Karpas-422 (cell line): Measurements from ENCODE around the gene SWSAP1. TPM values are rescaled to one million over a fixed set of nuclear protein-coding genes. Genes with fewer than 3 reads are reported as not detected.

ENCODE experiments used
- DNase-seq: peaks from one replicate; pipeline ENCODE4 v3.0.0-alpha.2; 2015
- H2AFZ ChIP-seq: fragments of 200-600 bp; sonication (generic); 2 replicates; pipeline ENCODE4 v1.6.1; 2014; ENCODE audit warnings: antibody characterized with exemption, low read length, mixed read lengths
- H3K27ac ChIP-seq: fragments of 200-600 bp; sonication (generic); 2 replicates; pipeline ENCODE4 v1.5.1; 2014; ENCODE audit warnings: mild to moderate bottlenecking, low read length, moderate library complexity
- H3K27me3 ChIP-seq: fragments of 200-600 bp; sonication (generic); 2 replicates; pipeline ENCODE4 v1.6.1; 2014; ENCODE audit warnings: low read length, mixed read lengths
- H3K36me3 ChIP-seq: fragments of 200-600 bp; sonication (generic); 2 replicates; pipeline ENCODE4 v1.6.1; 2014; ENCODE audit warnings: low read length, mixed read lengths; ENCODE audit not compliant: insufficient read depth
- H3K4me1 ChIP-seq: fragments of 200-600 bp; sonication (generic); 2 replicates; pipeline ENCODE4 v1.6.1; 2014; ENCODE audit warnings: mild to moderate bottlenecking, low read length, mixed read lengths
- H3K4me2 ChIP-seq: fragments of 200-600 bp; sonication (generic); 2 replicates; pipeline ENCODE4 v1.6.1; 2014; ENCODE audit warnings: low read length, low read depth, mild to moderate bottlenecking; ENCODE audit not compliant: poor library complexity, severe bottlenecking
- H3K4me3 ChIP-seq: fragments of 200-600 bp; sonication (generic); 2 replicates; pipeline ENCODE4 v1.5.1; 2014; ENCODE audit warnings: mild to moderate bottlenecking, antibody characterized with exemption, low read length, mixed read lengths
- H3K79me2 ChIP-seq: fragments of 200-600 bp; sonication (generic); 2 replicates; pipeline ENCODE4 v1.6.1; 2014; ENCODE audit warnings: mild to moderate bottlenecking, low read length, mixed read lengths
- H3K9ac ChIP-seq: fragments of 200-600 bp; sonication (generic); 2 replicates; pipeline ENCODE4 v1.6.0; 2014; ENCODE audit warnings: low read length
- H3K9me2 ChIP-seq: fragments of 200-600 bp; sonication (generic), shearing (Covaris generic); replicated peaks from 2 replicates; pipeline ENCODE4 v1.6.0; 2014; ENCODE audit warnings: mild to moderate bottlenecking, low read length, moderate library complexity; ENCODE audit not compliant: insufficient read depth
- H3K9me3 ChIP-seq: fragments of 300-700, 200-600 bp; sonication (generic); 2 replicates; pipeline ENCODE4 v1.6.1; 2014; ENCODE audit warnings: low read length, mixed read lengths
- H4K20me1 ChIP-seq: fragments of 200-600 bp; sonication (generic); 2 replicates; pipeline ENCODE4 v1.6.1; 2014; ENCODE audit warnings: mild to moderate bottlenecking, antibody characterized with exemption, low read length, low read depth; ENCODE audit not compliant: insufficient read depth
- total RNA-seq: library from RNA; depleted of rRNA; stranded (reverse); fragments of >200 nt; shearing (Covaris generic); gene quantifications from 2 replicates; pipeline ENCODE4 v1.2.3, GENCODE V29; 2014; ENCODE audit warnings: low replicate concordance

Gene SWSAP1
- total RNA-seq, 1 experiment from 2014 or later: 7.4 TPM

GRCh38 chr19:11370744-11371143 lies 3.7 kb upstream of the SWSAP1 start:
- no peak overlapping the region for H3K4me3 ChIP-seq
- H3K27me3 ChIP-seq: no peaks in the 10 kb centered on the region
- H3K4me1 ChIP-seq: peaks cover 11% of the 10 kb centered on the region
- H2AFZ ChIP-seq: no peak overlapping the region
- H3K9me3 ChIP-seq: no peaks in the 10 kb centered on the region
- H4K20me1 ChIP-seq: no peaks in the 10 kb centered on the region
- H3K4me2 ChIP-seq: no peak overlapping the region
- DNase-seq: no peak
- H3K9me2 ChIP-seq: no peaks in the 10 kb centered on the region
- no peak overlapping the region for H3K27ac ChIP-seq
- H3K9ac ChIP-seq: no peak overlapping the region
- H3K79me2 ChIP-seq: peaks cover 6% of the 10 kb centered on the region
- no peaks in the 10 kb centered on the region for H3K36me3 ChIP-seq

GRCh38 chr19:11373166-11373884 lies 1.1 kb upstream of the SWSAP1 start:
- Histone ChIP-seq H2AFZ (peak overlapping the region; percentile 49; the same call in 1 of the 2 replicates), H3K27ac (no peak overlapping the region), H4K20me1 (no peaks in the 10 kb centered on the region), H3K9me2 (no peaks in the 10 kb centered on the region), H3K27me3 (no peaks in the 10 kb centered on the region), H3K9ac (peak overlapping the region; percentile 80), H3K79me2 (peaks cover 25% of the 10 kb centered on the region), H3K4me1 (peaks cover 35% of the 10 kb centered on the region), H3K4me2 (peak overlapping the region; percentile 91), H3K4me3 (peak overlapping the region; percentile 86; the same call in 1 of the 2 replicates), H3K36me3 (0 out of 2 replicates have a peak, but pooled peaks cover 4% of the 10 kb centered on the region), H3K9me3 (no peaks in the 10 kb centered on the region)
- DNase-seq: peak; percentile 51

- H3K9ac ChIP-seq: peak overlapping the region; percentile 80
- no peak overlapping the region for H3K27ac ChIP-seq
- 0 out of 2 replicates have a peak, but pooled peaks cover 4% of the 10 kb centered on the region for H3K36me3 ChIP-seq
- no peaks in the 10 kb centered on the region for H3K27me3 ChIP-seq
- H3K4me2 ChIP-seq: peak overlapping the region; percentile 91
- H3K79me2 ChIP-seq: peaks cover 30% of the 10 kb centered on the region
- H3K4me3 ChIP-seq: peak overlapping the region; percentile 86
- H3K9me3 ChIP-seq: no peaks in the 10 kb centered on the region
- peak overlapping the region; percentile 49; the same call in 1 of the 2 replicates for H2AFZ ChIP-seq
- peaks cover 40% of the 10 kb centered on the region for H3K4me1 ChIP-seq
- peak; percentile 49 for DNase-seq
- H3K9me2 ChIP-seq: no peaks in the 10 kb centered on the region
- H4K20me1 ChIP-seq: no peaks in the 10 kb centered on the region
Measured at GRCh38 chr19:11373885-11374432, 507 bp upstream of the SWSAP1 start.

- Histone ChIP-seq H3K9me3 (no peaks in the 10 kb centered on the region), H3K9me2 (no peaks in the 10 kb centered on the region), H3K4me2 (peak overlapping the region; percentile 91), H3K27ac (peak overlapping the region; percentile 82), H4K20me1 (no peaks in the 10 kb centered on the region), H3K9ac (peak overlapping the region; percentile 91), H3K27me3 (no peaks in the 10 kb centered on the region), H3K4me1 (peaks cover 54% of the 10 kb centered on the region), H3K79me2 (peaks cover 43% of the 10 kb centered on the region), H3K4me3 (peak overlapping the region; percentile 86), H3K36me3 (0 out of 2 replicates have a peak, but pooled peaks cover 4% of the 10 kb centered on the region), H2AFZ (no peak overlapping the region)
- peak; percentile 89 for DNase-seq
Measured at GRCh38 chr19:11375143-11375948, 880 bp downstream of the SWSAP1 start.

GRCh38 chr19:11377237-11377636 lies 2.8 kb downstream of the SWSAP1 start:
- peak overlapping the region; percentile 52 for H3K27ac ChIP-seq
- H3K9ac ChIP-seq: peak overlapping the region; percentile 23
- DNase-seq: peak; percentile 78
- H3K9me3 ChIP-seq: no peaks in the 10 kb centered on the region
- H3K36me3 ChIP-seq: 0 out of 2 replicates have a peak, but pooled peaks cover 4% of the 10 kb centered on the region
- H4K20me1 ChIP-seq: no peaks in the 10 kb centered on the region
- H3K27me3 ChIP-seq: no peaks in the 10 kb centered on the region
- no peak overlapping the region; the same call in 1 of the 2 replicates for H2AFZ ChIP-seq
- H3K9me2 ChIP-seq: no peaks in the 10 kb centered on the region
- peak overlapping the region; percentile 91 for H3K4me2 ChIP-seq
- no peak overlapping the region for H3K4me3 ChIP-seq
- peaks cover 62% of the 10 kb centered on the region for H3K4me1 ChIP-seq
- peaks cover 46% of the 10 kb centered on the region for H3K79me2 ChIP-seq

GRCh38 chr19:11377756-11378155 lies 3.3 kb downstream of the SWSAP1 start:
- no peak overlapping the region for H3K27ac ChIP-seq
- H3K9ac ChIP-seq: no peak overlapping the region
- H3K9me2 ChIP-seq: no peaks in the 10 kb centered on the region
- H4K20me1 ChIP-seq: no peaks in the 10 kb centered on the region
- H3K36me3 ChIP-seq: 0 out of 2 replicates have a peak, but pooled peaks cover 4% of the 10 kb centered on the region
- DNase-seq: no peak
- H3K79me2 ChIP-seq: peaks cover 46% of the 10 kb centered on the region
- H3K9me3 ChIP-seq: no peaks in the 10 kb centered on the region
- H3K4me2 ChIP-seq: peak overlapping the region; percentile 17
- no peak overlapping the region for H2AFZ ChIP-seq
- peaks cover 65% of the 10 kb centered on the region for H3K4me1 ChIP-seq
- H3K27me3 ChIP-seq: no peaks in the 10 kb centered on the region
- H3K4me3 ChIP-seq: no peak overlapping the region

- Histone ChIP-seq H3K9ac (no peak overlapping the region; the same call in none of the 2 replicates), H3K79me2 (peaks cover 46% of the 10 kb centered on the region), H3K27ac (no peak overlapping the region), H2AFZ (no peak overlapping the region), H3K27me3 (no peaks in the 10 kb centered on the region), H3K4me1 (peaks cover 70% of the 10 kb centered on the region), H3K9me3 (no peaks in the 10 kb centered on the region), H4K20me1 (no peaks in the 10 kb centered on the region), H3K9me2 (no peaks in the 10 kb centered on the region), H3K36me3 (0 out of 2 replicates have a peak, but pooled peaks cover 4% of the 10 kb centered on the region), H3K4me2 (peak overlapping the region; percentile 26), H3K4me3 (no peak overlapping the region)
- peak; percentile 63 for DNase-seq
Measured at GRCh38 chr19:11378319-11379189, 4.1 kb downstream of the SWSAP1 start.
